GM18498 (cell line): Measurements from ENCODE around the gene LDB2.

Experiments
- ATAC-seq: cut with Tn5 transposase; IDR thresholded peaks from one replicate; pipeline ENCODE4 v1.9.1; 2021; ENCODE audit warnings: mild to moderate bottlenecking, moderate library complexity; ENCODE audit not compliant: unreplicated experiment

The LDB2 gene

GRCh38 chr4:16844816-16845586, 53.4 kb downstream of the LDB2 start:
- ATAC-seq: no peak

- no peak for ATAC-seq
Observed at GRCh38 chr4:16843831-16844508, 54.5 kb downstream of the LDB2 start.

DNA sequence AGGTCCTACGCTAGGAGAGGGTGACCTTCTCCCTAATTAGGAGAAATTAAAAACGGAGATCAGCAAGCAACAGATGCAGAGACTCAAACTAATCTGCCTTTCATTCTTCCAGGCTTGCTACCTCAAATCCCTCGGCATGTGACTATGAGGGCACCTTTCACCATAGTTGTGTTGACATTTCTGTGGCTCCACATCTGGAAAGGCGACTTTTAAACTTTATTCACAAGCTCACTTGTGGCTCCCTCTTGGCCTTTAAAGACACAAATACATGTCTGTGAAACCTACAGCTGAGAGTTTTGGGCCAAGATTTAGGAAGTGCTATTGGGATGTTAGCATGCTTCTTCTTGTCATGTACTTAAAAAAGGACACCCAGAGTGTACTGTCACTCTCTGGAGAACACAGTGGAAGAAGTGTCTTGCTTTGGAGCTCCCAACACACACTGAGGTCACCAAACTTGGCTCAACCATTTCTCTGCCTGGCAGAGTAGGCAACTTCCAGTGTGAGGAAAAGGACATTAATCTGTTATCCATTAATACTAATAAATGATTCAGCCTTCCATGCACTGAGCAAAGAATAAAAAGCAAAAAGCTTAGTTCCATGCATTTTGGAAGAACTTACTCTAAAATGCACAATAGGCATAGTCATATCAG, 60.1 kb downstream of the LDB2 start:
- no peak for ATAC-seq

- ATAC-seq: no peak
Observed at GRCh38 chr4:16837475-16837874, 61.0 kb downstream of the LDB2 start.

GRCh38 chr4:16836324-16836723, 62.1 kb downstream of the LDB2 start:
- ATAC-seq: no peak

- ATAC-seq: no peak
Observed at GRCh38 chr4:16835597-16836247, 62.7 kb downstream of the LDB2 start.

DNA sequence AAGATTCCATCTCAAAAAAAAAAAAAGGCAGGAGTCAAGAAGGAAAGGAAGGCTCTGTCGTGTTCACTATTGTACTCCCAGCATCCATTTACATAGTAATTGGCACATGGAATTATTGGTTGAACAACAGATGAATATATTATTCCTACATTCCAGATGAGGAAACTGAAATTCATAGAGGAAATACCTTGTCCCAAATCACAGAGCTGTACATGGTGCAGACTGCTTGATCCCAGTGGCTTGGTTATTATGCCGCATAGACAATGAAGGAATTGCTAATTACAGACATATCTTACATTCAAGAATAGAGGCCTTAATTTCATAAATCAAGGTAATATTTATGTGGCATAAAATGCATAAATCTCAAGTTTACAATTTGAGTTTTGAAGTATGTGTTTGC, 63.6 kb downstream of the LDB2 start:
- no peak for ATAC-seq

- ATAC-seq: no peak
Observed at GRCh38 chr4:16833722-16834121, 64.7 kb downstream of the LDB2 start.

GRCh38 chr4:16830081-16830480, 68.4 kb downstream of the LDB2 start:
- ATAC-seq: no peak

GRCh38 chr4:16827794-16828724, 70.4 kb downstream of the LDB2 start:
- ATAC-seq: no peak

- ATAC-seq: no peak
Observed at GRCh38 chr4:16827045-16827444, 71.4 kb downstream of the LDB2 start.

DNA sequence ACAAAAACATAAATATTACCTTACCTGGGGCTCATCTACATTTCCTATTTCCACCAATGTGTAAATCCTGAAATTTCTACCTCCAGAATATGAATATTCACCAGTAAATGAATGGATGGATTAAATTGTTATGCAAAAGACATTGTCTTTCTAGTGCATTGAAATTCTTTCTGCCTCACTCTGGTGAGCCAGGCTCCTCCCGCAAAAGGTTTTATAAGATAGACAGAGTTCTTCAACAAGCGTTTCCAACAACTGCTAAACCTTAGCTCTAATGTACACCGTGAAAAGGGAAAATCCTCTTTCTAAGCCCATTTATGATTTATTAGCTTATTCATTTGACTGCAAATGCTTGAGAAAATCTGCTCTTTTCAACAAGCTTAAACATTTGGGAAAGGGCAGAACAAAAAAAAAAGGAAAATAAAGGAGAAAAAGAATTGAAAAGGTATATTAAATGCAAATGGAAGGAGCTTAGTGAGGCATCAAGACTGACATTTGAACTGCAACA, 72.0 kb downstream of the LDB2 start:
- no peak for ATAC-seq

DNA sequence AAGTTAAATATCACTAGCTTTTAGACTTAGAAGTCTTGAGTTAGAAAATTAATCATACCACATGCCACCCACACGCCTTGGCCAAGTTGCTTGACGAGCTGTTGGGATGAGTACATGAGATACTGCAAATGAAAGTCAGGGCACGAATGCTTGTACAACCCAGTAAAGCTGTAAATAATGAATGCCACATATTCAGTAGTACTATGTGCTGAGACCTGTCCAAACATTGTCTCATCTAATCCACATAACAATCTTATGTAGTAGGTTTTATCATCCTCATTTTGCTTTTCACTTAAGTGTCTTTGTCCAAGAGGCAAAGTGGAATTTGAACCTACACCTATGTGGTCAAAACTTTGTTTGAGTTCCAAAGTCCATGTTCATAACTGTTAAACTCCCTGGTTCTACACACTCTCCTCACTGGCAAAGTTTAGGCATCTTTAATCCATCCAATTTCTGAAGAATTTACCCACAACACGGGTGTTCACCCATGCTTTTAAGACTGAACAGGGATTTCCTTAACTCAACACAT, 74.1 kb downstream of the LDB2 start:
- no peak for ATAC-seq

DNA sequence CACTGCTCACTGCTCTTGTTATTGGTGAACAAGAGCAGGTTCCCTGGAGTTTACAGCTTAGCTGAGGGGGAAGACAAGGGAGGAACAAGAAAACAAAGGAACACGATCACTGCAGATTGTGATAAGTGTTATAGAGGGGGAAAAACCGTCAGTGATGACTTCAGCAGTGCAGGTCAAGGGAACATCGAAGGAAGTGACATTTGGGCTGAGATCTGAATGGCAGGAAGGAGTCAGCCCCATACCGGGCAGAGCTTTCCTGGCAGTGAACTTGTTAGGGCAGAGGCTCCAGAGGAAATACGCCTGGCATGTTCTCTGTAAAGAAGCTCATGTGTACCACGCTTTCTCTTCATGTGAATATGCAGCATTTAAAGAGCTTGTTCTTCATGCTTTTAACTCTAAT, 78.1 kb downstream of the LDB2 start:
- no peak for ATAC-seq

- ATAC-seq: no peak
Observed at GRCh38 chr4:16819652-16820051, 78.8 kb downstream of the LDB2 start.

- ATAC-seq: no peak
Observed at GRCh38 chr4:16818005-16818404, 80.4 kb downstream of the LDB2 start.

DNA sequence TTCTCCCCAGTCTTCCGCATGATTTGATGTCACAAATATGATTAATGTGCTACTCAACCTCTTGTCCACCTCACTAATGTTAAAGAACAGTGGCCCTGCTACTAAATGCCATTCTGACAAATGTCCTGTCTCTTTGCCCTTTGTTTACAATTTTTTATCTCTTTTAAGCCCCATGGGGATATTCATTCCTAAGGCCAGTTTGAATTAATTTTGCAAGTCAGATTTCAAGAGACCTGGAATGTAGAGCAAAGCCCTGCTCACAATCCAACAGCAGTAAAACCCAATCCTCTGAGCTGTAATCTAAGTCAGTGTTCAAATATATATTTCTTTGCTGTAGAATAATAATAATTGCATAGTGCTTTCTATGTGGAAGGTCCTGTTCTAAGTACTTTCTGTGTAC, 81.2 kb downstream of the LDB2 start:
- no peak for ATAC-seq

- ATAC-seq: no peak
Observed at GRCh38 chr4:16814361-16814760, 84.1 kb downstream of the LDB2 start.

DNA sequence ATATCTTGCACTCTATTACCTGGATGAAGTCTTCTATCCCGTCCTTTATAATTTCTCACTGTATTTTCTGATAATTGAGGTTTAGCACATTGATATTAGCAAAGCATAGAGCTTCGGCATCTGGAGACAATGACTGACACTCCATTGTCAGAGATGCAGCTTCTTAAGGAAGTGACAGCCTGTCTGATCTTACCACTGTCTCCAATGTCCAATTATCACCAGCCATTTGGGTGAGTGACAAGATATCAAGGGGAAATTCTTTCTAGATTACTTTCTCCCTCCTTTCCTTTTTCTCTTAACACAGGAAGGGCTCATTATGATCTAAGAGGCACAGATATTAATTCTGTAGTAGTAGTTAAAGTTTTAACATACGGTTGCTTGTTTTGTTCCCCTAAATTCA, 86.4 kb downstream of the LDB2 start:
- no peak for ATAC-seq

DNA sequence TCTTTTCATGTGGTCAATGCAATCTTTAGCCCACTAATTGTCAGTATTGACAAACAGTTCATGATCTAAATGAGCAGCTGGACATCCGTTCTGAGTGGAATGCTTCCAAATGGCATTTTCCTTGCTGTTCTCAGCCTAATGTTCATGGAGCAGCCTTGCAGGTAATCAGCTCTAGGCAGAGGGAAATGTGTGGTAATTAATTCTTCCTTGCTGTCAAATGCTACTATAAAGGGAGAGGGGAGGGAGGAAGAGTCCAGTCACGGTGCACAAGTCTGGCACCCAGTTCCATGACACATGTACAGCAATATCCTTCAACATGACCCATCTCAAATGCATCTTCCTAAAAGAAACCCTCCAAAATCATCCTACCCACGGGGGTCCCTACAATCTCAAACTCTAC, 88.5 kb downstream of the LDB2 start:
- ATAC-seq: no peak
